Fibroblast of skin of right quadriceps (primary cell): ENCODE measurements around the gene LRFN3.
"Not testable (repeated sequence)": the region's sequence is repeated elsewhere in the genome, so short reads cannot be mapped to it uniquely, and the experiment has no call there.

Source experiments
- DNase-seq: peaks from one replicate; pipeline ENCODE4 v3.0.0-alpha.2; 2013

LRFN3 gene

DNA sequence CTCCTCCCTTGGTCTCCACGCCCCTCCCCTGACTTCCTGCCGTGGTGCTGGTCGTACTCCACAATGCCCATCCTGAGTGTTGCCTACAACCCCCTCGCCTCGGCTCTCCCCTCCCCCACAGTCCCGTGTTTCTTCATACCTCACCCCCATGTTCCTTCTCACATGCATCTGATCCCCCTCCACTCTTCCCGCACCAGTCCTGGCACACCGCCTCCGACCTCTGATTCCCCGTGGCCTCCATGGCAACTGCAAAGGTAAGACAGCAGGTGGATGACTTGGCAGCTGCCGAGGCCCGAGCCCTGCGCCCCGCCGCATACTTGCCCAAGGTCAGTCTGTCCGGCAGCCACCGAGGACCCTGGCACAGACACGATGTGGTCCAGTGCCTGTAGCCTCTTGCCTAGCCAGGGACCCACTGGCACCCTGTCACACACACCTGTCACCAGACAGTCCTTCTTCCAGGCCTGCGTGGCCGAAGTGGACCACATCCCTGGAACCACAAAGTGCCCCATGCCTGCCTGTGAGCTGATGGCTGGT is 42.7 kb downstream of the LRFN3 start:
- no peak for DNase-seq

DNA sequence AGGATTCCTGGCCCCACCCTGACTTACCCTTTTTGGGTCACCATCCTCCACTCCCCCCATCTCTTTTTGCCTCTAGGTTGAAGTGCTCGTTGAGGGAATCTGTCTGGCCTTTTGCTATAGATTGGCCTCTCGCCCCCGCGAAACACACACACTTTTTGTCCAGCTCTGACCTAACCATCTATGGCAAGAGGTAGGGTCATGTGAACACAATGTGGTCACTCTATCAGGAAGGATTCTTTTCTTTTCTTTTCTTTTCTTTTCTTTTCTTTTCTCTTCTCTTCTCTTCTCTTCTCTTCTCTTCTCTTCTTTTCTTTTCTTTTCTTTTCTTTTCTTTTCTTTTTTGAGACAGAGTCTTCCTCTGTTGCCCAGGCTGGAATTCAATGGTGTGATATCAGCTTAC is 44.8 kb downstream of the LRFN3 start:
- not testable (repeated sequence) for DNase-seq

GRCh38 chr19:35983177-35983576 is 47.0 kb downstream of the LRFN3 start:
- DNase-seq: no peak

DNA sequence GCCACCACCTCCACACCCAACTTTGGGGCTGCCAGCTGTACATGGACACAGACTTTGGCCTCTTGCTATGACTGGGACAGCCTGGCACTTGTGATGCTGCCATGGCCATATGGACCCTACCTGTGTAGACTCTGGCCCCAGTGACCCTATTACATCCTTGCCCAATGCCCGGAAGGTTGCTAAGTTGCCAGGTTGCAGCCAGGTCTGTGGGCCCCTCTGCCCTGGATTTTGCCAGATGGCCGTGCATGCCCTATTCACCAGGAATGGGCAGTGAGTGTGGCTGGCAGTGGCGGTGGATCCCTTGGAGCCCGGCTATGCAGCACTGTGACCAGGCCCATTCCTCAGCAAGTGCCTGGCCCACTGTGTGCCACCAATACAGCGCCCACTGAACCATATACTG is 49.9 kb downstream of the LRFN3 start:
- DNase-seq: no peak

DNA sequence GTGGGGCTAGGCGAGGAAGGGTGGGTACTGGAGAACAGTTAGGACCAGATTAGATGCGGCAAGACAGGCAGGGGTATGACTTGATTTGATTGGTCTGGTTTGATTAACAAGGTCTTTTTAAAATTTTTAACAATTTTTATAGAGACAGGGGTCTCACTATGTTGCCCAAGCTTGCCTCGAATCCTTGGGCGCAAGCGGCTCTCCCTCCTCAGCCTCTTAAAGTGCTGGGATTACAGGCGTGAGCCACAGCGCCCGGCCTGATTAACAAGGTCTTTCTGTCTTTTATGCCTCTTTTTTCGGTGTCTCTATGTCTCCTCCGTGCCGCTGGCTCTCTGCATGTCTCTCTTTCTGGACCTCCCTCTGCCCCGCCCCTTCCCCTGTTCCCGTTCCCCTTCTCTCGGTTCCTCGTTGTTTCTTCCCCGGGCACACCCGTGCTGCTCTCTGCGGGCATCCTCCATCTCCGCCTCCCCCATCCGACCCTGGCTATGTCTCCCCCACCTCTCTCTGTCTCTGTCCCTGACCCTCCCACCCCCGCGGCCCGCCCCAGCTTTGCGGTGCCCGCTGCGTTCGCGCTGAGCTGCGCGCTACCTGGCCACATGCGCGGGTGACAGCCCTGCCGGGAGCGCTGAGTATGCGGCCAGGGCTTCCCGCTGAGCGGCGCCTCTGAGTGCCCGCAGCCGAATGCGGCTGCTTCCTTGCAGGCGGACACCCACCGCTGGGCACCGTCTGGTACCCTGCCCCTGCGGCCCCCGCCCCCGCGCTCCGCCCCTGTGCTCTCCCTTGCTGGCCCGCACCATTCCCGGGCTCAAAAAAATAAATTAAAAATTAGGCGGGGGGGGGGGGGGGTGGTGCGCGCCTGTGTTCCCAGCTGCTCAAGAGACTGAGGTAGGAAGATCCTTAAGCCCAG is 50.7 kb downstream of the LRFN3 start:
- no peak for DNase-seq

DNA sequence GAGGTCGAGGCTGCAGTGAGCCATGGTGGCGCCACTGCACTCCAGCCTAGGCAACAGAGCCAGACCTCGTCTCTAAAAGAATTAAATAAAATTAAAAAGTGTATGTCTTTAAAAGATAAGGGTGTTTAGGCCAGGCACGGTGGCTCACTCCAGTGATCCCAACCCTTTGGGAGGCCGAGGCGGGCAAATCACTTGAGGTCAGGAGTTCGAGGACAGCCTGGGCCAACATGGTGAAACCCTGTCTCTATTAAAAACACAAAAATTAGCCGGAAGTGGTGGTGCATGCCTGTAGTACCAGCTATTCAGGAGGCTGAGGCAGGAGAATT is 51.4 kb downstream of the LRFN3 start:
- no peak for DNase-seq

GRCh38 chr19:35988824-35989223 is 52.6 kb downstream of the LRFN3 start:
- no peak for DNase-seq

DNA sequence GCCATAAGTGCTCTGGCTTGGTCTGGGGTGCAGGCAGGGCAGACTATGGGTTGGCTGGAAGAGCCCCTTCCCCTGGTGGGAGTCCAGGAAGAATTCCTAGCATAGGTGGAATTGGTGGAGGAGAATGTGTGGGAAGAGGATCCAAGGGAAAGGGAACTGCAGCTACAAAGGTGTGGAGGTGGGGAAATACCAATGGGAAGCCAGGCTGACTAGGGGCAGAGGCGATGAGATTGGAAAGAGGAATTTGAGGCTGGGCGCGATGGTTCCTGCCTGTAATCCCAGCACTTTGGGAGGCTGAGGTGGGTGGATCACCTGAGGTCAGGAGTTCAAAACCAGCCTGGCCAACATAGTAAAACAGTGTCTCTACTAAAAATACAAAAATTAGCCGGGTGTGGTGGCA is 54.0 kb downstream of the LRFN3 start:
- DNase-seq: no peak

DNA sequence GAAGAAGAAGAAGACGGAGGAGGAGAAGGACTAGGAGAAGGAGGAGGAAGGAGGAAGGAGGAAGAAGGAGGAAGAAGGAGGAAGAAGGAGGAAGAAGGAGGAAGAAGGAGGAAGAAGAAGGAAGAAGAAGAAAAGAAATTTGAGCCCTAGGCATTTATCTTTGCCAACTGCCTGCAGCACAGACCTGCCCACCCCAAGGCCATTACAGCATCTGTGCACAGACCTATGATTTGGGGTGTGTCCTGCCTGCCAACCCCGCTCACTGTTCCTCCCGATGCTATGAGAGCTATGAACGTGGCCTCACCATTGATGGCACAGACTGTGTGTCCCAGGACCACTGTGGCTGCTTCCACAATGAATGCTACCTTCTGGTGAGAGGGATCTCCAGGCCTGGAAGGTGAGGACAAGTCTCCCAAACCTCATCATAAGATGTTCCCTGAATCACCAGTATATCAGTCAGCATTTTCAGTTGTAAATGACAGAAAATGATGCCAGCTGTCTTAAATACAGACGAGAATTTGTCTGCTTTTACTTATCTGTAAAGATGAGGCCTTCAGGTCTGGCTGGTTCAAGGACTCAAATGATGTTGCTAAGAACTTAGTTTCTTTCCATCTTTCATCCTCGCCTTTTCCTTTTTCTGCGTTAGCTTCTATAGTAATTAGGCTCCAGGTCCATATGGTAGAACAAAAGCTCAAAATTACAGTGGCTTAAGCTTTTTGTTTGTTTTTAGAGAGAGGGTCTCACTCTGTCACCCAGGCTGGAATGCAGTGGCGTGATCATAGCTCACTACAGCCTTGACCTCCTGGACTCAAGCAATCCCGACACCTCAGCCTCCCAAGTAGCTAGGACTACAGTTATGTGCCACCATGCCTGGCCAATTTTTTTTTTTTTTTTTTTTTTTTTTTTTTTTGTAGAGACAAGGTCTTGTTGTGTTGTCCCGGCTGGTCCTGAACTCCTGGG is 54.9 kb downstream of the LRFN3 start:
- no peak for DNase-seq

- no peak for DNase-seq
These were observed 55.7 kb downstream of the LRFN3 start for GRCh38 chr19:35991731-35992450.

GRCh38 chr19:35992907-35993765 is 57.0 kb downstream of the LRFN3 start:
- no peak for DNase-seq

GRCh38 chr19:35993923-35994598 is 57.9 kb downstream of the LRFN3 start:
- no peak for DNase-seq
